H1 (cell line): Measurements from ENCODE around the gene B3GAT2. TPM values are rescaled to one million over a fixed set of nuclear protein-coding genes. Genes with fewer than 3 reads are reported as not detected.

Source experiments
- CTCF ChIA-PET: fragments of 300-600 bp; sonication (Branson Sonifier 250); formaldehyde crosslinking; loops from one replicate; lab custom pipeline; 2021; ENCODE audit not compliant: partially characterized antibody; lab: Charles Lee
- POLR2A ChIA-PET: fragments of 300-600 bp; sonication (Branson Sonifier 250); formaldehyde crosslinking; loops from one replicate; lab custom pipeline; 2021; ENCODE audit warnings: inconsistent platforms; ENCODE audit not compliant: partially characterized antibody; lab: Charles Lee
- DNase-seq, 2 experiments: peaks; one replicate each; pipeline versions ENCODE4 v3.0.0 to v3.0.0-alpha.2; 2010 to 2022; ENCODE audit warnings: low spot score in 2 of 2, low read depth in 1 of 2, mixed read lengths in 1 of 2
- FAIRE-seq: peaks from 2 replicates; lab custom pipeline; 2011; peaks lifted over from hg19 to GRCh38; lab: Jason Lieb, UNC
- H2AFZ ChIP-seq: 2 replicates; pipeline ENCODE4 v1.8.1; 2012; ENCODE audit warnings: low read length, inconsistent platforms
- H2AK5ac ChIP-seq: 2 replicates; pipeline ENCODE4 v1.6.1; 2013; ENCODE audit warnings: low read depth, low read length
- H2BK120ac ChIP-seq: replicated peaks from 2 replicates; pipeline ENCODE3; 2013; ENCODE audit warnings: low read depth, low read length, inconsistent platforms
- H2BK12ac ChIP-seq: 2 replicates; pipeline ENCODE4 v1.6.1; 2013; ENCODE audit warnings: low read depth, low read length
- H2BK15ac ChIP-seq: 2 replicates; pipeline ENCODE4 v1.6.1; 2013; ENCODE audit warnings: low read length
- H2BK20ac ChIP-seq: 2 replicates; pipeline ENCODE4 v1.6.1; 2013; ENCODE audit warnings: low read length
- H2BK5ac ChIP-seq: 2 replicates; pipeline ENCODE4 v1.6.1; 2013; ENCODE audit warnings: low read depth, low read length
- H3K14ac ChIP-seq: 2 replicates; pipeline ENCODE4 v1.6.1; 2013; ENCODE audit warnings: inconsistent platforms; ENCODE audit not compliant: insufficient read length
- H3K18ac ChIP-seq: 2 replicates; pipeline ENCODE4 v1.6.1; 2013; ENCODE audit warnings: low read length; ENCODE audit errors: extremely low read depth
- H3K23ac ChIP-seq: 2 replicates; pipeline ENCODE4 v1.6.1; 2013; ENCODE audit warnings: inconsistent platforms; ENCODE audit not compliant: insufficient read length
- H3K23me2 ChIP-seq: 2 replicates; pipeline ENCODE4 v1.6.1; 2013; ENCODE audit warnings: low read depth, low read length
- H3K27ac ChIP-seq: 2 replicates; pipeline ENCODE4 v1.6.1; 2011; ENCODE audit warnings: low read depth, low read length, inconsistent platforms
- H3K27me3 ChIP-seq, 4 experiments: replicated peaks in 1 of 4; 1 replicate in 1 of 4; 2 replicates in 3 of 4; pipeline versions ENCODE4 v1.6.1 to v1.8.1; 2011 to 2013; ENCODE audit warnings: low read length in 3 of 4, mild to moderate bottlenecking in 3 of 4, inconsistent platforms in 2 of 4, mixed read lengths in 2 of 4, moderate library complexity in 1 of 4; ENCODE audit not compliant: control insufficient read depth in 3 of 4, insufficient read depth in 3 of 4; ENCODE audit errors: extremely low read depth in 1 of 4
- H3K36me3 ChIP-seq, 4 experiments: 2 replicates each; pipeline versions ENCODE4 v1.6.1 to v1.8.1; 2011 to 2013; ENCODE audit warnings: mild to moderate bottlenecking in 4 of 4, low read length in 3 of 4, moderate library complexity in 2 of 4, control low read depth in 1 of 4, inconsistent platforms in 1 of 4; ENCODE audit not compliant: insufficient read depth in 4 of 4, control insufficient read depth in 2 of 4
- H3K4ac ChIP-seq: replicated peaks from 2 replicates; pipeline ENCODE3; 2013; ENCODE audit warnings: low read length, low read depth, mixed read lengths, inconsistent platforms; ENCODE audit not compliant: insufficient read length
- H3K4me1 ChIP-seq, 4 experiments: replicated peaks in 1 of 4; 1 replicate in 1 of 4; 2 replicates in 3 of 4; pipeline versions ENCODE4 v1.6.1 to v1.8.1; 2011 to 2013; ENCODE audit warnings: low read length in 3 of 4, inconsistent platforms in 2 of 4, mixed read lengths in 1 of 4; ENCODE audit not compliant: insufficient read depth in 4 of 4, control insufficient read depth in 3 of 4
- H3K4me2 ChIP-seq, 2 experiments: 2 replicates each; pipeline versions ENCODE4 v1.6.1 to v1.8.1; 2011 to 2013; ENCODE audit warnings: low read depth in 2 of 2, low read length in 2 of 2, control low read depth in 1 of 2, inconsistent platforms in 1 of 2, mild to moderate bottlenecking in 1 of 2; ENCODE audit not compliant: insufficient read depth in 1 of 2
- H3K4me3 ChIP-seq, 4 experiments: fragments of 200-600, 300-600 bp in 1 of 4; sonication (generic), shearing (Covaris generic), sonication (Bioruptor Twin) in 1 of 4; 2 replicates each; pipeline versions ENCODE4 v1.5.1 to v1.8.1; 2011 to 2016; ENCODE audit warnings: low read length in 4 of 4, low read depth in 3 of 4, control low read depth in 2 of 4, inconsistent platforms in 2 of 4, mild to moderate bottlenecking in 2 of 4, mixed read lengths in 1 of 4, moderate library complexity in 1 of 4; ENCODE audit not compliant: insufficient read depth in 2 of 4; ENCODE audit errors: extremely low read depth in 1 of 4
- H3K56ac ChIP-seq: replicated peaks from 2 replicates; pipeline ENCODE3; 2013; ENCODE audit warnings: low read depth, mild to moderate bottlenecking, mixed read lengths, low read length, inconsistent platforms; ENCODE audit not compliant: insufficient read length
- H3K79me1 ChIP-seq: 2 replicates; pipeline ENCODE4 v1.6.1; 2013; ENCODE audit warnings: low read depth, low read length, control low read depth
- H3K79me2 ChIP-seq, 2 experiments: 2 replicates each; pipeline versions ENCODE4 v1.6.1 to v1.8.1; 2012 to 2013; ENCODE audit warnings: low read length in 2 of 2, mild to moderate bottlenecking in 2 of 2, inconsistent platforms in 1 of 2; ENCODE audit not compliant: insufficient read depth in 2 of 2, control insufficient read depth in 1 of 2
- H3K9ac ChIP-seq, 4 experiments: replicated peaks in 1 of 4; 1 replicate in 1 of 4; 2 replicates in 3 of 4; pipeline versions ENCODE4 v1.6.1 to v1.8.1; 2011 to 2013; ENCODE audit warnings: low read depth in 3 of 4, low read length in 3 of 4, control low read depth in 2 of 4, mild to moderate bottlenecking in 2 of 4, moderate library complexity in 2 of 4, inconsistent platforms in 1 of 4; ENCODE audit errors: extremely low read depth in 1 of 4
- H3K9me3 ChIP-seq, 2 experiments: 2 replicates each; pipeline versions ENCODE4 v1.6.1 to v1.8.1; 2012 to 2013; ENCODE audit warnings: mild to moderate bottlenecking in 2 of 2, moderate library complexity in 2 of 2, control low read depth in 1 of 2, inconsistent platforms in 1 of 2, low read depth in 1 of 2, low read length in 1 of 2, mixed read lengths in 1 of 2; ENCODE audit not compliant: insufficient read depth in 2 of 2
- H4K20me1 ChIP-seq, 2 experiments: replicated peaks in 1 of 2; 2 replicates each; pipeline versions ENCODE3 to v1.8.1; 2011 to 2013; ENCODE audit warnings: inconsistent platforms in 2 of 2, low read length in 2 of 2, mild to moderate bottlenecking in 1 of 2; ENCODE audit not compliant: insufficient read depth in 2 of 2, control insufficient read depth in 1 of 2
- H4K5ac ChIP-seq: 2 replicates; pipeline ENCODE4 v1.6.1; 2013; ENCODE audit warnings: low read length, low read depth, mixed read lengths, inconsistent platforms; ENCODE audit not compliant: insufficient read length
- H4K8ac ChIP-seq: 2 replicates; pipeline ENCODE4 v1.8.0; 2013; ENCODE audit warnings: mild to moderate bottlenecking, moderate library complexity, low read length, inconsistent platforms; ENCODE audit not compliant: insufficient read depth; ENCODE audit errors: extremely low read depth
- H4K91ac ChIP-seq: replicated peaks from 2 replicates; pipeline ENCODE3; 2013; ENCODE audit warnings: low read length, mixed read lengths, inconsistent platforms; ENCODE audit not compliant: insufficient read length
- ASH2L ChIP-seq: fragments of 200-600, 300-600 bp; sonication (generic); IDR thresholded peaks from one replicate; pipeline ENCODE4 v1.7.1; 2017; ENCODE audit warnings: low read length
- BRCA1 ChIP-seq: IDR thresholded peaks from 2 replicates; pipeline ENCODE4 v1.6.1; 2012; ENCODE audit warnings: low read depth, low read length, improper control_type of control experiment
- CEBPB ChIP-seq: IDR thresholded peaks from 2 replicates; pipeline ENCODE4 v1.6.1; 2012; ENCODE audit warnings: low read depth, low read length
- E2F6 ChIP-seq: IDR thresholded peaks from 2 replicates; pipeline ENCODE4 v1.6.1; 2012; ENCODE audit warnings: inconsistent platforms
- EGR1 ChIP-seq: IDR thresholded peaks from 2 replicates; pipeline ENCODE4 v1.6.1; 2011; ENCODE audit warnings: low read depth, low read length, borderline replicate concordance
- EZH2 ChIP-seq: fragments of 200-600 bp; sonication (generic); IDR thresholded peaks from 2 replicates; pipeline ENCODE4 v1.7.1; 2012; ENCODE audit warnings: low read depth, mild to moderate bottlenecking, moderate library complexity, low read length, inconsistent platforms; ENCODE audit not compliant: severe bottlenecking
- GABPA ChIP-seq: IDR thresholded peaks from 2 replicates; pipeline ENCODE4 v1.6.1; 2011; ENCODE audit warnings: mild to moderate bottlenecking, low read length, moderate library complexity, borderline replicate concordance; ENCODE audit not compliant: insufficient read depth
- HDAC6 ChIP-seq: IDR thresholded peaks from one replicate; pipeline ENCODE4 v1.7.1; 2012; ENCODE audit warnings: low read depth, mild to moderate bottlenecking, inconsistent platforms, low read length, moderate library complexity
- MAX ChIP-seq: IDR thresholded peaks from 2 replicates; pipeline ENCODE4 v1.6.1; 2012; ENCODE audit warnings: inconsistent platforms
- RBBP5 ChIP-seq: IDR thresholded peaks from 2 replicates; pipeline ENCODE4 v1.7.1; 2012; ENCODE audit warnings: low read depth, mild to moderate bottlenecking, inconsistent platforms, low read length, moderate library complexity, borderline replicate concordance
- SP2 ChIP-seq: IDR thresholded peaks from 2 replicates; pipeline ENCODE4 v1.6.1; 2012; ENCODE audit warnings: mild to moderate bottlenecking, low read length, inconsistent platforms
- TCF12 ChIP-seq: IDR thresholded peaks from 2 replicates; pipeline ENCODE4 v1.6.1; 2011; ENCODE audit warnings: low read depth, mild to moderate bottlenecking, low read length
- TEAD4 ChIP-seq: IDR thresholded peaks from 2 replicates; pipeline ENCODE4 v1.6.1; 2012; ENCODE audit warnings: low read depth, low read length, inconsistent platforms, mixed read lengths
- WGBS, 2 experiments: shearing (Covaris generic) in 1 of 2; methylation state at CpG; one replicate each; pipeline versions ENCODE4 v1.1.6 to v1.1.7; 2013 to 2015; ENCODE audit warnings: low lambda C conversion rate in 2 of 2, mixed read lengths in 2 of 2, inconsistent platforms in 1 of 2, low coverage in 1 of 2, missing lambda C conversion rate in 1 of 2; ENCODE audit not compliant: insufficient replicate concordance in 2 of 2, insufficient coverage in 1 of 2, insufficient read length in 1 of 2; ENCODE audit errors: extremely low coverage in 1 of 2, missing lambda C conversion rate in 1 of 2; 5-methylcytosine and 5-hydroxymethylcytosine counted together
- polyA plus RNA-seq, 7 experiments: library from polyadenylated mRNA; depleted of rRNA in 3 of 7; stranded (reverse) in 5 of 7; unstranded in 2 of 7; fragments of >200 nt in 5 of 7; fragments of 200-250 nt in 2 of 7; gene quantifications; 1 replicate in 5 of 7; 2 replicates in 1 of 7; 4 replicates in 1 of 7; pipeline versions ENCODE4 v1.2.1 to v1.2.3, GENCODE V29; 2011 to 2013; ENCODE audit warnings: missing spikeins in 2 of 7, mixed read lengths in 2 of 7
- total RNA-seq: library from RNA; stranded (reverse); fragmentation: NEBNext Ultra II Directional; extraction: Animal tissue kit (Norgen Biotek cat#: 25700); gene quantifications from 2 replicates; pipeline ENCODE4 v1.2.1, GENCODE V29; 2021

The B3GAT2 gene
- total and polyA plus RNA-seq, 2 of the 8 experiments (the other 6 are each of a cell fraction or from before 2014, with no cell fraction given): 0.83 to 1.9 TPM

GRCh38 chr6:70985156-70985555 lies 28.3 kb upstream of the B3GAT2 start:
- CTCF ChIA-PET: no interaction called here

More at GRCh38 chr6:70985156-70985555, 28.3 kb upstream of the B3GAT2 start:
- Histone ChIP-seq H3K79me2 (no peaks in the 10 kb centered on the region), H3K9me3 (no peaks in the 10 kb centered on the region), H4K8ac (no peak overlapping the region), H2AK5ac (no peak overlapping the region), H2BK12ac (no peak overlapping the region), H3K23ac (no peak overlapping the region), H2BK5ac (no peak overlapping the region), H3K9ac (no peak overlapping the region), H3K27me3 (no peaks in the 10 kb centered on the region), H4K20me1 (no peaks in the 10 kb centered on the region), H3K4me1 (no peaks in the 10 kb centered on the region), H3K4me3 (no peak overlapping the region), H2AFZ (no peak overlapping the region), H4K91ac (no peak overlapping the region), H3K36me3 (no peaks in the 10 kb centered on the region), H2BK15ac (no peak overlapping the region), H2BK120ac (no peak overlapping the region), H3K14ac (no peak overlapping the region), H3K27ac (no peak overlapping the region), H3K56ac (no peak overlapping the region), H4K5ac (no peak overlapping the region), H3K23me2 (no peaks in the 10 kb centered on the region), H2BK20ac (no peak overlapping the region), H3K4ac (no peak overlapping the region), H3K4me2 (no peak overlapping the region), H3K79me1 (no peaks in the 10 kb centered on the region), H3K18ac (no peak overlapping the region)
- FAIRE-seq (no peak), DNase-seq (no peak)
- POLR2A ChIA-PET: no interaction called here
- 82% methylated on average over 4 of the region's 4 CpGs; no CpG with 5 or more reads in 1 of the 2 experiments for WGBS, 2 experiments
- TF ChIP-seq BRCA1: no peak
- TF ChIP-seq TCF12: no peak
- no peak for TF ChIP-seq EGR1
- no peak for TF ChIP-seq HDAC6
- TF ChIP-seq E2F6: no peak
- TF ChIP-seq MAX: no peak
- TF ChIP-seq CEBPB: no peak
- no peak for TF ChIP-seq TEAD4
- no peak for TF ChIP-seq RBBP5
- no peak for TF ChIP-seq ASH2L
- TF ChIP-seq GABPA: no peak
- no peak for TF ChIP-seq EZH2
- TF ChIP-seq SP2: no peak
